ENCODE results near the gene GADD45B. TPM values are rescaled to one million over a fixed set of nuclear protein-coding genes. Genes with fewer than 3 reads are reported as not detected.
"Not testable (repeated sequence)": the region's sequence is repeated elsewhere in the genome, so short reads cannot be mapped to it uniquely, and the experiment has no call there.

Gene GADD45B
- polyA plus RNA-seq, 1 donor from 2014 or later: not detected

DNA sequence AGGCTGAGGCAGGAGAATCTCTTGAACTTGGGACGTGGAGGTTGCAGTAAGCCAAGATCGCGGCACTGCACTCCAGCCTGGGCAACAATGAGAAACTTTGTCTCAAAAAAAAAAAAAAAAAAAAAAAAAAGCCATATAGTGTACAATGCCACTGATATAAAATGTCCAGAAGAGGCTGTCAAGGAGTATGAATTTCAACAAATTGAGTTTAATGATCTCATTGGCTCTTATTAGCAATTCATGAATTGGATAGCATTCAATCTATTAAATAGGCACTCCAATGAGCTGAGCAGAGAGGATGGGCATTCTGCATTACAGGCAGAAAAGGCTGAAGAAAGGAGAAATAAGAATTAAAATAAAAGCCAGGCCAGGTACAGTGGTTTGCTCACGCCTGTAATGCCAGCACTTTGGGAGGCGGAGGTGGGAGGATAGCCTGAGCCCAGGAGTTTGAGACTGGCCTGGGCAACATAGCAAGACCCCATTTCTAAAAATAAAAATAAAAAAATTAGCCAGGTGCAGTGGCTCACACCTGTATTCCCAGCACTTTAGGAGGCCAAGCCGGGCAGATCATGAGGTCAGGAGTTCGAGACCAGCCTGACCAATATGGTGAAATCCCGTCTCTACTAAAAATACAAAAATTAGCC, 18.4 kb upstream of the GADD45B start:
- no peaks in the 10 kb centered on the region for H3K9me3 ChIP-seq (ENCODE audit: low read length)
- H4K20me1 ChIP-seq (ENCODE audit: insufficient read depth): no peaks in the 10 kb centered on the region
- H3K9me2 ChIP-seq (ENCODE audit: insufficient read depth, low read length): no peaks in the 10 kb centered on the region
- TF ChIP-seq, protein P1, sequence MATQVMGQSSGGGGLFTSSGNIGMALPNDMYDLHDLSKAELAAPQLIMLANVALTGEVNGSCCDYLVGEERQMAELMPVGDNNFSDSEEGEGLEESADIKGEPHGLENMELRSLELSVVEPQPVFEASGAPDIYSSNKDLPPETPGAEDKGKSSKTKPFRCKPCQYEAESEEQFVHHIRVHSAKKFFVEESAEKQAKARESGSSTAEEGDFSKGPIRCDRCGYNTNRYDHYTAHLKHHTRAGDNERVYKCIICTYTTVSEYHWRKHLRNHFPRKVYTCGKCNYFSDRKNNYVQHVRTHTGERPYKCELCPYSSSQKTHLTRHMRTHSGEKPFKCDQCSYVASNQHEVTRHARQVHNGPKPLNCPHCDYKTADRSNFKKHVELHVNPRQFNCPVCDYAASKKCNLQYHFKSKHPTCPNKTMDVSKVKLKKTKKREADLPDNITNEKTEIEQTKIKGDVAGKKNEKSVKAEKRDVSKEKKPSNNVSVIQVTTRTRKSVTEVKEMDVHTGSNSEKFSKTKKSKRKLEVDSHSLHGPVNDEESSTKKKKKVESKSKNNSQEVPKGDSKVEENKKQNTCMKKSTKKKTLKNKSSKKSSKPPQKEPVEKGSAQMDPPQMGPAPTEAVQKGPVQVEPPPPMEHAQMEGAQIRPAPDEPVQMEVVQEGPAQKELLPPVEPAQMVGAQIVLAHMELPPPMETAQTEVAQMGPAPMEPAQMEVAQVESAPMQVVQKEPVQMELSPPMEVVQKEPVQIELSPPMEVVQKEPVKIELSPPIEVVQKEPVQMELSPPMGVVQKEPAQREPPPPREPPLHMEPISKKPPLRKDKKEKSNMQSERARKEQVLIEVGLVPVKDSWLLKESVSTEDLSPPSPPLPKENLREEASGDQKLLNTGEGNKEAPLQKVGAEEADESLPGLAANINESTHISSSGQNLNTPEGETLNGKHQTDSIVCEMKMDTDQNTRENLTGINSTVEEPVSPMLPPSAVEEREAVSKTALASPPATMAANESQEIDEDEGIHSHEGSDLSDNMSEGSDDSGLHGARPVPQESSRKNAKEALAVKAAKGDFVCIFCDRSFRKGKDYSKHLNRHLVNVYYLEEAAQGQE (IDR thresholded peaks at IDR 0.05; ENCODE audit: borderline replicate concordance): no peak
- TF ChIP-seq EP300 (conservative IDR thresholded peaks at IDR 0.05; ENCODE audit: poor library complexity, severe bottlenecking): no peak
- no peak for TF ChIP-seq POLR2AphosphoS5 (IDR thresholded peaks at IDR 0.05)
- TF ChIP-seq TAF1 (IDR thresholded peaks at IDR 0.05; ENCODE audit: low read depth): no peak
- TF ChIP-seq SMC3 (conservative IDR thresholded peaks at IDR 0.05; ENCODE audit: poor library complexity): no peak
- no peak for TF ChIP-seq RAD21 (conservative IDR thresholded peaks at IDR 0.05)
- no peak for TF ChIP-seq CTCF (IDR thresholded peaks at IDR 0.05; ENCODE audit: poor library complexity, severe bottlenecking)
- TF ChIP-seq MXI1 (conservative IDR thresholded peaks at IDR 0.05; ENCODE audit: poor library complexity, severe bottlenecking): no peak
- no peak for TF ChIP-seq EZH2 (IDR thresholded peaks at IDR 0.05; ENCODE audit: borderline replicate concordance, insufficient read depth, low read length, poor library complexity, severe bottlenecking)
- H3F3A ChIP-seq (ENCODE audit: insufficient read depth, low read length, poor library complexity, severe bottlenecking): no peaks in the 10 kb centered on the region
- H3K9ac ChIP-seq (ENCODE audit: low read length): peak overlapping the region; percentile 26
- H3K4me2 ChIP-seq (ENCODE audit: low read length): peak overlapping the region; percentile 70
- no peak overlapping the region for H3K27ac ChIP-seq (ENCODE audit: low read length)
- H3K4me3 ChIP-seq (ENCODE audit: low read length): peak overlapping the region; percentile 62
- H2AFZ ChIP-seq (ENCODE audit: low read depth, low read length): no peak overlapping the region
- H3K79me2 ChIP-seq (replicated peaks; ENCODE audit: insufficient read depth, low read length): peaks cover 27% of the 10 kb centered on the region
- no peaks in the 10 kb centered on the region for H3K36me3 ChIP-seq (ENCODE audit: insufficient read depth, low read length)
- H3K27me3 ChIP-seq (ENCODE audit: insufficient read depth, low read depth, low read length): peaks cover 9% of the 10 kb centered on the region

DNA sequence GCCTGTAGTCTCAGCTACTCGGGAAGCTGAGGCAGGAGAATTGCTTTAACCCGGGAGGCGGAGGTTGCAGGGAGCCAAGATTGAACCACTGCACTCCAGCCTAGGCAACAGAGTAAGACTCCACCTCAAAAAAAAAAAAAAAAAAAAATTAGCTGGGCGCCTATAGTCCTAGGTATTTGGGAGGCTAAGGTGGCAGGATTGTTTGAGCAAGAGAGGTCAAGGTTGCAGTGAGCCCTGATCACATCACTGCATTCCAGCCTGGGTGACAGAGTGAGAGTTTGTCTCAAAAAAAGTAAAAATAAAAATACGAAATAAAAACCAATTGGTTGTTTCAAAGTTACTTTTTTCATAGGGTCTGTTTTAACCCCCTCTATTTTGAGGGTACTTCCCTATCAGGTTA, 17.9 kb upstream of the GADD45B start:
- H3K9ac ChIP-seq (ENCODE audit: low read length): no peak overlapping the region
- no peak overlapping the region for H3K27ac ChIP-seq (ENCODE audit: low read length)
- TF ChIP-seq SMC3 (conservative IDR thresholded peaks at IDR 0.05; ENCODE audit: poor library complexity): no peak
- TF ChIP-seq EZH2 (IDR thresholded peaks at IDR 0.05; ENCODE audit: borderline replicate concordance, insufficient read depth, low read length, poor library complexity, severe bottlenecking): no peak
- TF ChIP-seq TAF1 (IDR thresholded peaks at IDR 0.05; ENCODE audit: low read depth): no peak
- TF ChIP-seq MXI1 (conservative IDR thresholded peaks at IDR 0.05; ENCODE audit: poor library complexity, severe bottlenecking): no peak
- TF ChIP-seq, protein P1 (IDR thresholded peaks at IDR 0.05; ENCODE audit: borderline replicate concordance): no peak
- no peak for TF ChIP-seq POLR2AphosphoS5 (IDR thresholded peaks at IDR 0.05)
- TF ChIP-seq CTCF (IDR thresholded peaks at IDR 0.05; ENCODE audit: poor library complexity, severe bottlenecking): no peak
- TF ChIP-seq EP300 (conservative IDR thresholded peaks at IDR 0.05; ENCODE audit: poor library complexity, severe bottlenecking): no peak
- no peak for TF ChIP-seq RAD21 (conservative IDR thresholded peaks at IDR 0.05)
- no peaks in the 10 kb centered on the region for H3F3A ChIP-seq (ENCODE audit: insufficient read depth, low read length, poor library complexity, severe bottlenecking)
- no peaks in the 10 kb centered on the region for H3K9me2 ChIP-seq (ENCODE audit: insufficient read depth, low read length)
- H4K20me1 ChIP-seq (ENCODE audit: insufficient read depth): no peaks in the 10 kb centered on the region
- H3K27me3 ChIP-seq (ENCODE audit: insufficient read depth, low read depth, low read length): peaks cover 15% of the 10 kb centered on the region
- no peak overlapping the region for H2AFZ ChIP-seq (ENCODE audit: low read depth, low read length)
- H3K4me3 ChIP-seq (ENCODE audit: low read length): no peak overlapping the region
- H3K36me3 ChIP-seq (ENCODE audit: insufficient read depth, low read length): no peaks in the 10 kb centered on the region
- no peak overlapping the region for H3K4me2 ChIP-seq (ENCODE audit: low read length)
- no peaks in the 10 kb centered on the region for H3K9me3 ChIP-seq (ENCODE audit: low read length)
- H3K79me2 ChIP-seq (replicated peaks; ENCODE audit: insufficient read depth, low read length): peaks cover 27% of the 10 kb centered on the region

DNA sequence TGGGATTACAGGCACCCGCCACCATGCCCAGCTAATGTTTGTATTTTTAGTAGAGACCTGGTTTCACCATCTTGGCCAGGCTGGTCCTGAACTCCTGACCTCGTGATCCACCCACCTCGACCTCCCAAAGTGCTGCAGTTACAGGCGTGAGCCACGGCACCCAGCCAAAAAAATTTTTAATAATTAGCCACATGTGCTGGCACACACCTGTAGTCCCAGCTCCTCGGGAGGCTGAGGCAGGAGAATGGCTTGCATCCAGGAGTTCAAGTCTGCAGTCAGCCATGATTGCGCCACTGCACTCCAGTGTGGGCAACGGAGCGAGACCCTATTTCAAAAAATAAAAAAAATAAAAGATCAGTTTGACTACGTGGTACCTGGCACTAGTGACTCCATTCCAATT, 17.2 kb upstream of the GADD45B start:
- not testable (repeated sequence) for H3K9ac ChIP-seq (ENCODE audit: low read length); H3K9me2 ChIP-seq (ENCODE audit: insufficient read depth, low read length); H3K36me3 ChIP-seq (ENCODE audit: insufficient read depth, low read length); H4K20me1 ChIP-seq (ENCODE audit: insufficient read depth); H3K27ac ChIP-seq (ENCODE audit: low read length); H3K4me2 ChIP-seq (ENCODE audit: low read length); H3F3A ChIP-seq (ENCODE audit: insufficient read depth, low read length, poor library complexity, severe bottlenecking); H3K9me3 ChIP-seq (ENCODE audit: low read length); H2AFZ ChIP-seq (ENCODE audit: low read depth, low read length); H3K4me3 ChIP-seq (ENCODE audit: low read length)
- peaks cover 19% of the 10 kb centered on the region for H3K27me3 ChIP-seq (ENCODE audit: insufficient read depth, low read depth, low read length)
- peaks cover 27% of the 10 kb centered on the region for H3K79me2 ChIP-seq (replicated peaks; ENCODE audit: insufficient read depth, low read length)

All from neural cell (in vitro differentiated cells).